ENCODE data around the gene FAM83G.
"Not testable (repeated sequence)": the region's sequence is repeated elsewhere in the genome, so short reads cannot be mapped to it uniquely, and the experiment has no call there.

The FAM83G gene

DNA sequence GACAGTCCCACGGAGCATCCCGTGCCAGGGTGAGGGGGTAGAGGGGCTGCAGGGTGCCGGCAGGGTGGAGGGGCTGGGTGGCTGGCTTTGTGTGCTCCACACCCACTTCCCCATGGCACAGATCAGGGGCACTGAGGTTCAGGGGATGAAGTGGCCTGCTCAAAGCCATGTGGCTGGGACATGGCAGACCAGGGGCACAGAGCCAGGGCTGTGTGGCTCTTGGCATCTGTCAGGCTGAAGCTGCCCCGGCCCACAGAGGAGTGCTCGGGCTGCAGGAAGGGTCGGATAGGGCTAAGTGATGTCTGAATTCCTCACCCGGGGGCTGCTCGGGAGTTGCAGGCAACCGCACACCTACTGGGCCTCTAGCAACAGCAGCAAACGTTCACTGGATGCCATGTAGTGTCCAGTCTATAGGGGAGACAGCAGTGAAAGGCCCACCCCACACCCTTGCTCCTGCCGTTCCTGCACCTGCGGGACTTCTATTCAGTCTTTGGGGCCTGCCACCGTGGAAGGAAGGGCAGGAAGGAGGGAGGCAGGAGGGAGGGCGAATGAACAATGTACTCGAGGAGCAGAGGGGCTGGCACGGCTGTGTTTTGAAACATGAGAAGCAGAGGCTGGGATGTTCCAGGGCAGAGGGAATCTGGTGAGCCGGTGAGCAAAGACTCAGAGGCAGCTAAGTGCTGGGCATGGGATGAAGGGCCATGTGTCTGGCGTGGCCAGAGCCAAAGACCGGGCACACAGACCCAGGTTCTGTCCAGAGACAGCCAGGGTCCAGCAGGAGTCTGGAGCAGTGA, 37.5 kb downstream of the FAM83G start:
- no peak for DNase-seq

DNA sequence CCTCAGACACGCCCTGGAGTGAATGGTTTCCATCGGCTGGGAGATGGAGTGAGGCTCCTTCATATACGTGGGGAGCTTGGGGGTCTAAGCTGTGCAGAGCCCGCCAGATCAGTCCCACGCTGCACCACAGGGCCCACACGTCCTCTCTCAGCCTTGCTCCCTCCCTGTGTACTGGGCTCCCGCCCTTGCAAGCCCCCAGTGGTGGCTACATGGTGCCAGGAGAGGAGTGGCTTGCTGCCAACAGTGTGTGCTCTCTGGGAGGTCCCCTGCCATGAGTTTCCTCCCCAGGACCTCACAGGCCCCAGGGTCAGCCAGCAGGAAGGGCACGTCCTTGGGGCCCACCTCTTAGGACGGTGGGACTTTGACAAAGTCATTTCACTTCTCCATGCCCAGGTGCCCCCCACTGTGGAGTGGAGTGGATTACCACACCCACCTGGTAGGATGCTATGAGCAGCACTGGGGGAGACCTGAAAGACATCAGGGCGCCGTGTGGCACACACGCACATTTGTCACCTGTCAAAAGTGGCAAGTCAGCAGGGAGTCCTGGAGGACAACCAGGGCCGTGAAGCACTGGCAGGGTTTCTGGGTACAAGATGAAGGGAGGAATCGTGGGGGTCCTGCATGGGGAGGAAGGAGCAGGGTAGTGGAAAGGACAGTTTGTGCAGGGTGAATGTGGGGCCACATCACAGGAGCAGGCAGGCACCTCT, 38.9 kb downstream of the FAM83G start:
- DNase-seq, result no peak

DNA sequence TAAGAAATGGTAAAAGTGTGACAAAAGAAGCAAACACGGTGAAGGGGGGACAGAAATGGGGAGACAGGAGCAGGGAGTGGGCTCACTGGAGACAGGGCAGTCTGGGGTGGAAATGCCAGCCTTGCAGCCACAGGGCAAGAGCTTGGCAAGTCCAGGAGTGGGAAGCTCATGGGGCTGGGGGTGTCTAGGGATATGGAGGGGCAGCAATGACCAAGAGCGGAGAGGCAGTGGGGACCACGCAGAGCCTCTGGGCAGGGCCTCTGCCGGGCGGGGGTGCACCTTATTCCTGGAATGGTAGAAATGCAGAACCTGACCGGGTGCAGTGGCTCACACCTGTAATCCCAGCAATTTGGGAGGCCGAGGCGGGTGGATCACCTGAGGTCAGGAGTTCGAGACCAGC, 40.0 kb downstream of the FAM83G start:
- no peak for DNase-seq

DNA sequence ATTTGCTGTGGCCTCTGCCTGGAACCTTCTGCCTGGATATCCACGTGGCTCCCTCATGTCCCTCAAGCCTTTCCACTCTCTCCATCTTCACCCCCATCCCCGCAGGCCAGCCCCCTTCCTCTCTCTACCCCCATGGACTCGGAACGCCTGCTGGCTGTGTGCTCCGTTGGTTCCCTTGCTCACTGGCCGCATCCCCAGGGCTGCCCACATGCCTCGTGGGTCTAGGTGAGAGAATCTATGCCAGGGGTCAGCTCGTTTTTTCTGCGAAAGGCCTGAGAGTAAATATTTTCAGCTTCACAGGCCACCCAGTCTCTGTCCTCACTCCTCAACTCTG, 40.6 kb downstream of the FAM83G start:
- DNase-seq, result no peak

DNA sequence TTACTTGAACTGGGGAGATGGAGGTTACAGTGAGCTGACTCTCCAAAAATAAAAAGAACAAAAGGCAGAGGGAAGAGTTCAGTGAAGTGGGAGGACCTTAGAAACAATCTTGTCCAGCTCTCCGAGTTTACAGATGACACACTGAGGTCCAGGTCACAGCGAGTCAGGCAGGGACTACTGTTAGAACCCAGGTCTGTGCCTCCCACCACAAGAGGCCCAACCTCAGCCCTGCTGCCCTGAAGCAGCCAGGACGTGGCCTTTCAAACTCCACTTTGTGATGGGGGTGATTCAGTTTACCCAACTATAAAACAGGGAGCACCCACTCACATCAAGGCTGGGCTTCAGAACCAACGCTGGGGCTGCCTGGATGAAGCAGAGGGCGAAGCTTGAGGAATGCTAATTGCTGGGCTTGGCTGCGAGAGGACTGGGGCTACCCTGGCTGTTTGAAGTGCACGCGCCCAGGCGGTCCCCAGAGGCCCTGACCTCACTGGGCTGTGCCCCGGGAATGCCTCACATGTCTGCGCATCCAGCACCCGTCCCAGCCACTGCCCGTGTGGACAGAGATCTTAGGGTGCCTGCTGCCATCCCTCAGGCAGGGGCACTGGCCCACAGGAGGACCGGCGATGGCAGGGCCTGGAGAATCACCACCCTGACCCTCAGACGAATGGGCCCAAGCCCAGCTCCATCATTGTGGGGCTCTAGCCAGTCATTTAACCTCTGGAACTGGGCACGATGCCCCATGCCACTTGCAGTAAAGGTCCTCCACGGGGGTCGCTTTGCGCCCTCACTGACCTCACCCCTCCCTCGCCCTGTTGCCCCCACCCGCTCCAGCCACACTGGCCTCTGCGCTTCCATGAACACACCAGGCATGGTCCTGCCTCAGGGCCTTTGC, 41.2 kb downstream of the FAM83G start:
- DNase-seq, result no peak

DNA sequence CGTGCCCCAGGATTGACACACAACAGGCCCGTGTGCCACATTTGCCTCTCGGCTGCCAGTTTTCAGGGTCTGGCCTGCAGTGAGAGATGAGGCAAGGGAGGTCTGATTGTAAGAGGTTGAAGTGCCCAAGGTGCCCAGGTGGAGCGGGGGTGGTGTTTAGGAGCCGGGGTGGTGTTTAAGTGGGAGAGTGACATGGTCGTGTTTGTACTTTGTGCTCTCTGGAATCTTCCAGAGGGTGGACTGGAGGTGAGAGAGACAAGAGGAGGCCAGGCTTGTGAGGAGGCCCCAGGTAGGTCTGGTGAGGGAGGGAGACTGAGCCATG, 42.1 kb downstream of the FAM83G start:
- DNase-seq, result no peak

DNA sequence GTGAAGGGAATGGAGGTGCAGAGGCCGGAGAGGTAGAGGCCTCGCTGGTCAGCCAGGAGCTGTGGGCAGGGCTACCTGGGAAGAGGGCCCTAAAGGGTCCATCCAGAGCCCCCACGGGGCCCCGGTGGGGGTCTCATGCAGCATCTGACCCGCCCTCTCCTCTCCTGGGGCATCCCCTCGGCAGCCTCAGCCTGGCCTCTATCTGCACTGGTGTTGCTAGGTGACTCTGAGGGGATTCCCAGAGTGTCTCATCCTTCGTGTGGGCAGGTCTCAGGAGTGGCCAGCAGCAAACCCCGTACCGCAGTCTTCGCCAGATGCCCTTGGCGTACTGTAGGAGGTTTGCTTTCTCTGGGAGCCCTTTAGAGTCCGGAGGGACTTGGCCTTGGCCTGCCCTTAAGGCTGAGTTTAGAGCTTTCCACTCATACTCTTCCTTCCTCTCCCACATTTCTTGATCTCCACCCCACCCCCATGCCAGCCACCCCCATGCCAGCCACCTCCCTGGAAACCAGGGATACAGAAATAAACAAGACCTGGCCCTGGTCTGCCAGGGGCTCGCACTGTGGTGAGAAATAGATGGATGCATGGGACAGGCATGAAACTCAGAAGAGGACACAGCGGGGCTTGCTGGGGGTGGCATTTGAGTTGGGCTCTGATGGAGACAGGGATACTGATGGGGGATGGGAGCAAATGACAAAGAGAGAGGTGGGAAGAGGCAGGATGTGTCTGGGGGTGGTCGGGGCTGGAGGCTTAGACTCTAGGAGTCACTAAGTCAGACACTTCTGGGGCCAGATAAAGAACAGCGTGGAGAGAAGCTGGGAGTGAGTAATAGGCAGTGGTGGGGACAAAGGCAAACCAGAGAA, 42.7 kb downstream of the FAM83G start:
- no peak for DNase-seq

DNA sequence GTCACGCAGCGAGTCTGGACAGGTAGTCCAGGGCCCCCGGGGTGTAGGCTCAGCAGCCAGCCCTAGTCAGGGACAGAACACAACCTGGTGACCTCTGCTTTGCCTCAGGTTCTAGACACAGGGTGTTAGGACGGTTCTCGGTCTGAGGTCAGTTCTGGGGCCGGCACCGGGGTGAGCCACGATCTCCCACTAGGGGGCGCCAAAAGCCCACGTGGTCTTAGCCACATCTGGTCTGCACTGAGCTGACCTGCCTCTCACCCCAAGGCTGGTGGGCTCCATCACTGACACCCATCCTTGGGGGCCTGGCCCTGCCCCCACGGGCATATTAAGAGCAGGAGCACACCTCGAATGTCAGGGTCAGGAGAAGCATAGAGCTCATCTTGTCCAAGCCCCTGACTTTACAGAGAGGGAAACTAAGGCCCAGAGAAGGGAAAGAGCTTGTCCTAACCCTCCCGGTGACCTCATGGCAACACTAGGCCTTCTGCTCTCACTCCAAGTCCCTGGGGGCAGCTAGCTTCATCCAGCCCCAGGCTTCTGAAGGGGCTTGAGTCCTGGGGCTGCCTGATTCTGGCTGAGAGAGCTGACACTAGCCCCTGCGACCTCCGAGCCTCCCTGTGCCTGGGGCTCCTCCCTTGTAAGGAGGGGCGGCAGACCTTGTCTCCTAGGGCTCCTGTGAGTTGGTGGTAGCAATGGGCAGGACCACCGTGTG, 43.6 kb downstream of the FAM83G start:
- peak; percentile 12 for DNase-seq

DNA sequence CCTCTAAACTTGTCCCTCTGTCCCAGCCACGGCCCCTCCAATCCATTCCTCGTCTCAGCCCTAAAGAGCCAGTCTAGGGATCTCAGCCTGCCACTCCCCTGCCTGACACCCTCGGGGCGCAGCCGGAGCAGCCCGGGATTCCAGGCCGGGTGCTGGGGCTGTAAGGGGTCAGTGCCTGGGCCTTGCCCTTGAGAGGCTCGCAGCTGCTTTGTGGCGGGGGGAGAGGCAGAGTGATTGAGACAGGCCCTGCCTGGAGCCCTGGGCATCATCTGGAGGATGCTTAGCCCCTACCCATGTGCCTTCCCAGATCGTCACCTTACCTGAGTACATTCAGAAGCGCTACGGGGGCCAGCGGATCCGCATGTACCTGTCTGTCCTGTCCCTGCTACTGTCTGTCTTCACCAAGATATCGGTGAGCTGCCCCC, 44.3 kb downstream of the FAM83G start:
- no peak for DNase-seq

DNA sequence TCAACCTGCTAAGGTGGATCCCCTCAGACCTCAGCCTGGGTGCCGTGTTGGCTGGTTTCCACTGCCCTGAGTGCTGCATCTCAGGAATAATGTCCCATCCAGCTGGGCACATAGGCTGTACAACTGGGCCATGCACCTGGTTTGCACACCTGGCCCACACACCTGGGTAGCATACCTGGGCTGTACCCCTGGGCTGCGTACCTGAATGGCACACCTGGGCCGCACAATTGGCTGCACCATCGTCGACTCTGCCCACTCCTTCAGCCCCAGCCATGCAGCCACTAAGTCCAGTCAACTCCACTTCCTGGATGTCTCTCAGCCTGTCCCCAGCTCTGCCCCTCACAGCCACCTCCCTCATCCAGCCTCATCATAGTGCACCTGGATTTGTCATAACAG, 44.7 kb downstream of the FAM83G start:
- no peak for DNase-seq

DNA sequence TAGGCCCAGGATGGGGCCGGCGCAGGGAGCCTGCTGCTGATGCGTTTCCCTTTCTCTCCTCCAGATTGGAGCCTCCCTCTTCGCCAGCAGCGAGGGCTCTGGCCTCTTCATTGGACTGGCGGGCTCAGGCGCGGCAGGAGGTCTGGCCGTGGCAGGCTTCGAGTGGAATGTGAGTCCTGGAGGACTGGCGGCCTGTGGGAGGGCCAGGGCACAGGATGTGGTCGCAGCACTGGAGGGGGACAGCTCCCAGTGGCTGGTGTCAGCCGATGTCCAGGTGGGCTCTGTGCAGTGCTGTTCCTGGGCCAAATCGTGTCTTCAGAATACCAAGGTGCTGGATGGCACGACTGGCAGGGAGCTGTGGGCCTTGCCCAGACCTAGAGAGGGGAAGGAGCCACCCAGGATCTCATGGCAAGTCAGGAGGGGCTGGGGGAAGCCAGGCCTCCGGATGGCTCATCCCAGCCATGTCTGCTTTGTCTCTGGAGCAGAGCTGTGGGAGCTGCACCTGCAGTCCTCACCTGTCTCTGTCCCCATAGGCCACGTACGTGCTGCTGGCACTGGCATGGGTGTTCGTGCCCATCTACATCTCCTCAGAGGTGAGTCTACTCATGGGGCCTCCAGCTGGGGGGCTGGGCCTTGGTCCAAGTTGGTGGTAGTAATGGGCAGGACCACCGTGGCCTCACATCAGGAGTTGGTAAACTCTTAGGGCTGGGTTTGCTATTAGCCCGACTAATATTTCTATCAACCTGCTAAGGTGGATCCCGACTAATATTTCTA, 45.3 kb downstream of the FAM83G start:
- DNase-seq, result no peak

DNA sequence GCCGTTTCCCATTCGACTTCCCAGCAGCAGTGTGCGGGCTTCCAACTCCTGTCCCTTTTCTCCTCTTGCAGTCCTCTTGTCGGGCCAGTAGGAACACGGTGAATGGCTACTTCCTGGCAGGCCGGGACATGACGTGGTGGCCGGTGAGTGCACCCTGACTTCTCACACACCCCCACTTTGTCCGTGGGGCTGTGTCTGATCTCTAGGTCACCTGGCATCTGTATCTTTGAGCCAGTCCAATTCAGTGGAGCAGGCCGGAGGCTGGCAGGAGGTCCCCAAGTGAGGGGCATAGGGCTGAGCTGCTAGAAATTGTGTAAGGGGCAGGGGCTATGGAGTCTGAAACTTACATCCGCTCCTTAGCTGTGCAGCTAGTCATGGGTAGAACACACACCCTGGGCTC, 46.0 kb downstream of the FAM83G start:
- DNase-seq, result no peak

DNA sequence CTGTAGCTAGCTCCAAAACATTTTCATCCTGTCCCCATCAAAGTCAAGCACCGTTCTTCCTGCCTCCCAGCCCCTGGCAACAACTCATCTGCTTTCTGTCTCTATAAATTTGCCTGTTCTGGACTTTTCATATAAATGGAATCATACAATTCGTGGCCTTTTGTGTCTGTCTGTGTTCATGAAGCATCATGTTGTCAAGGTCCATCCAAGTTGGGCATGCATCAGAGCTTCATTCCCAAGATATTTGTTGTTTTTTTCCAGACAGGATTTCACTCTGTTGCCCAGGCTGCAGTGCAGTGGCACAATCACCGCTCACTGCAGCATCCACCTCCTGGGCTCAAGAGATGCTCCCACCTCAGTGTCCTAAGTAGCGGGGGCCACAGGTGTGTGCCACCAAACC, 46.7 kb downstream of the FAM83G start:
- no peak for DNase-seq

DNA sequence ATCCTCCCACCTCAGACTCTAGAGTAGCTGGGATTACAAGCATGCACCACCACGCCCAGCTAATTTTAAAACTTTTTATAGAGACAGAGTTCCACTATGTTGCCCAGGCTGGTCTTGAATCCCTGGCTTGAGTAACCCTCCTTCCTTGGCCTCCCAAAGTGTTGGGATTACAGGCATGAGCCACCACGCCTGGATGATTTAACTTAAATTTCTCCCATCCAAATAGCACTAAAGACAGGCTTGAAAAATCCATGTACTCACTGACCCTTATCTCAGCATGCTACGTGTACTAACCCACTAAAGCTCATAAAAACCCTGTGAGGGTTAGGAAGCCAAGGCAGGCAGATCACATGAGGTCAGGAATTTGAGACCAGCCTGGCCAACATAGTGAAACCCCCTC, 48.0 kb downstream of the FAM83G start:
- no peak for DNase-seq

DNA sequence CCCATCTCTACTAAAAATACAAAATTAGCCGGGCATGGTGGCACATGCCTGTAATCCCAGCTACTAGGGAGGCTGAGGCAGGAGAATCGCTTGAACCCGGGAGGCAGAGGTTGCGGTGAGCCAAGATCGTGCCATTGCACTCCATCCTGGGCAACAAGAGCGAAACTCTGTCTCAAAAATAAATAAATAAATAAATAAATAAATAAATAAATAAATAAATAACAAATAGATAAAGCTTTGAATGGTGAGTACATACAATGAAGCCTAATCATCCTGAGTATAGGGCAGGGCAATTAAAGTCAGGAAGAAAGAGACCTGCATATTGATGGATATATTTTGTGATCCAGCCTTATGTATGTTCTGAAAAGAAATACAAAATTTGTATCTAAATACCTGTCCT, 48.5 kb downstream of the FAM83G start:
- DNase-seq, result not testable (repeated sequence)

DNA sequence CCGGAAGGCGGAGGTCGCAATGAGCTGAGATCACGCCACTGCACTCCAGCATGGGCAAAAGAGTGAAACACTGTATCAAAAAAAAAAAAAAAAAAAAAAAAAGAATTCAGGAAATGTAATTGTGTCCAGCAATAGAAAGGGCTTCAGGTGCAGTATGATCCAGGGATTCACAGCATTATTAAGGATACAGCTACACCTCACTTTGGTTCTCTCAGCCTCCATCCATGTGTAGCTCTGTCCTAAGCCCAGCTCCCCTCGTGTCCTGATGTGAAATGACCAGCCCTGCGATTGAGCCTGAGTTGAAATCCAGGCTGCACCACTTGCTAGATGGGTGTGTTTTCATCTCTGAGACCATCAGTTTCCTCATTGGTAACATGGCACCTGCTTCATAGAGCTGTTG, 49.6 kb downstream of the FAM83G start:
- no peak for DNase-seq

DNA sequence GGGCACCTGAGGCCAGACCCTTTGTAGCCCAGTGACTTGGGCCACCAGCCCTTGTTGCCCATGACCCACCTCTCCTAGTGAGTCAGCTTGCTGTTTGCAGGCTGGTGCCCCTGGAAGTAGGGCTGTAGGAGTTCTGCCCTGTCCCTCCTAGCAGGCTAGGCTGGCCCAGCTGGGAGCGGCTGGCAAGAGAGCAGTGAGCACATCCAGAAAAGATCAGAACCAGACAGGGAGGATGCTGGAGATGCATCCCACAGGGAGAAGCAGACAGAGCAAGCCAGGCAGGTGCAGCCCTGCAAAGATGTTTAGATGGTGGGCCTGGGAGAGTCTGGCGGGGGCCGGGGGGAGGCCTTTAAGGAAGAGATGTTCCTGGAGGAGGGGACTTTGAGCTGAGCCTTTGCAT, 50.2 kb downstream of the FAM83G start:
- DNase-seq, result no peak

DNA sequence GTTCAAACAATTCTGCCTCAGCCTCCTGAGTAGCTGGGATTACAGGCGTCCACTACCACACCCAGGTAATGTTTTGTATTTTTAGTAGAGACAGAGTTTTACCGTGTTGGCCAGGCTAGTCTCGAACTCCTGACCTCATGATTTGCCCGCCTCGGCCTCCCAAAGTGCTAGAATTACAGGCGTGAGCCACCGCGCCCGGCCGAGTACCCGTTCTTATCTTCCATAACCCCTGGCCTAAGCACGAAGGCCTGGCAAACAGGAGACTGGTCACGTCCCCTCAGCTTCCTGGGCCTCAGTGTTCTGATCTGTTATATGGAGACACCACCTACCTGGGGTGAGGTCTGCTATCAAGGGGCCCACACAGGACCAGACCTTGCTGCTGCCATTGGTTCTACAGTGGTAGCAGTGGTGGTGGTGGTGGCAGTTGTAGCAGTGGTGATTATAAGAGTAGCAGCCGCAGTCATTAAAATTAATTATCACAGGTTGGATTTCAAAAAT, 51.3 kb downstream of the FAM83G start:
- no peak for DNase-seq

DNA sequence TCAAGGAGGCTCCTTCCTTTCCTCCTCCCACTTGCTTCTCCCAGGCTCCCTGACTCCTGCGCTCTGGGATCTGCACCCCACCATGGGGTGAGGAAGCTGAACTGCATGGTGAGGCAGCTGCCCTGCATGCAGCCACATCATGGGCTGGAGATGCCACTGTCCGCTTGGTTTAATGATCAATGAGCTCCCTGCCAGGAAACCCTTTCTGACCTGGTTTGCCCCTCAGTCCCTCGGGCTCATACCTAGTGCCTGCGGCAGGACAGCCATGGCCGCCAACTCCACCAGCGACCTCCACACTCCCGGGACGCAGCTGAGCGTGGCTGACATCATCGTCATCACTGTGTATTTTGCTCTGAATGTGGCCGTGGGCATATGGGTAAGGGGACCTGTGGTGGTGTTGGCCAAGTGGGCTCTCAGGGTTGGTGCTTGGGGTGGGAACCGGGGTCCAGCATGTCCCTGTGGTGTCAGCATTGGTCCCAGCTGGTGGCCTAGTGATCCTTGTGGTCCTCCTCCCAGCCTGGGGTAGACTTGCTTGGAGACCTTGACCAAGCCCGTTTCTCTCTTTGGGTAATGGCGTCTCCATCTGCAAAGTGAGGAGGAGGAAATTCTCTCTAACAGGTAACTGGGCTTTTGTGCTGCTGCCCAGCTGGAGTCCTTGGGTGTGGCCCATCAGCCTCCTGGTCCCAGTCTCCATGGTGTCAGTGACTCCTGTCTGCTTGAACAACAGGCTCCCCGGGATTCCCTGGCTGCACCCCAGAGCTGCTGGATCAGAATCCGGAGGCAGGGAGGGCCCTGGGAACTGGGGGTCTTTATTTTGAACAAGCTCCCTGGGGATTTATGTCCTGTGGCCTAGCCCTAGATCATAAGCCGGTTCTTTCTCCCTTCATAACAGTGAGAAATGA, 52.4 kb downstream of the FAM83G start, which contains the start of gene SLC5A10:
Gene SLC5A10 (plus strand): TSS at position 225 of the 902 bp plus-strand sequence. CDS start 41 bp downstream, at position 266.
- no peak for DNase-seq
